T-cell (primary cell): ENCODE measurements around the gene RER1. TPM values are rescaled to one million over a fixed set of nuclear protein-coding genes. Genes with fewer than 3 reads are reported as not detected.

Experiments used
- ATAC-seq, 4 experiments: fragments of 200-7000 bp in 3 of 4; fragments of 150-1000 bp in 1 of 4; cut with Tn5 transposase; replicated peaks in 1 of 4; 1 replicate in 3 of 4; 2 replicates in 1 of 4; pipeline ENCODE4 v1.10.0; 2021; ENCODE audit warnings: moderate library complexity in 3 of 4, mild to moderate bottlenecking in 2 of 4, moderate number of reproducible peaks in 1 of 4
- CTCF ChIA-PET, 2 donors: fragments of 300-600 bp; sonication (Branson Sonifier 250); formaldehyde crosslinking; loops; one replicate each; lab custom pipeline; 2022; ENCODE audit warnings: antibody characterized with exemption in 2 of 2; lab: Charles Lee
- POLR2A ChIA-PET, 2 donors: fragments of 300-600 bp; sonication (Branson Sonifier 250); formaldehyde crosslinking; loops; one replicate each; lab custom pipeline; 2022; ENCODE audit warnings: antibody characterized with exemption in 2 of 2; lab: Charles Lee
- DNase-seq, 35 experiments: peaks; one replicate each; pipeline versions ENCODE4 v3.0.0 to v3.0.0-alpha.2; 2013 to 2023
- H3K27ac ChIP-seq: one replicate; pipeline ENCODE4 v1.5.1; 2013; ENCODE audit warnings: low read length
- H3K27me3 ChIP-seq, 2 experiments: replicated peaks in 1 of 2; 1 replicate in 1 of 2; 2 replicates in 1 of 2; pipeline versions ENCODE4 v1.6.1 to v1.7.0; 2013; ENCODE audit warnings: low read length in 1 of 2, mixed read lengths in 1 of 2; ENCODE audit not compliant: control insufficient read depth in 2 of 2, insufficient read depth in 2 of 2; ENCODE audit errors: extremely low read depth in 1 of 2
- H3K36me3 ChIP-seq, 2 donors: 1 replicate in 1 of 2; 2 replicates in 1 of 2; pipeline versions ENCODE4 v1.6.1 to v1.7.0; 2013; ENCODE audit warnings: low read length in 1 of 2; ENCODE audit not compliant: control insufficient read depth in 2 of 2, insufficient read depth in 1 of 2; ENCODE audit errors: extremely low read depth in 1 of 2
- H3K4me1 ChIP-seq, 2 experiments: 1 replicate in 1 of 2; 2 replicates in 1 of 2; pipeline versions ENCODE4 v1.6.1 to v1.7.0; 2013; ENCODE audit warnings: low read length in 2 of 2, mixed read lengths in 1 of 2; ENCODE audit not compliant: insufficient read depth in 2 of 2, control insufficient read depth in 1 of 2; ENCODE audit errors: extremely low read depth in 1 of 2
- H3K4me3 ChIP-seq, 2 donors: 1 replicate in 1 of 2; 2 replicates in 1 of 2; pipeline versions ENCODE4 v1.5.1 to v1.7.0; 2013; ENCODE audit warnings: mild to moderate bottlenecking in 2 of 2, low read length in 1 of 2, moderate library complexity in 1 of 2; ENCODE audit not compliant: control insufficient read depth in 1 of 2; ENCODE audit errors: extremely low read depth in 1 of 2
- H3K9me3 ChIP-seq: 2 replicates; pipeline ENCODE4 v1.7.0; 2013
- H3K27ac Mint-ChIP-seq, 2 donors: one replicate each; pipeline ENCODE4 v1.8.0; 2020 to 2021; ENCODE audit warnings: mild to moderate bottlenecking in 2 of 2, mixed read lengths in 2 of 2
- H3K27me3 Mint-ChIP-seq, 2 donors: one replicate each; pipeline ENCODE4 v1.8.0; 2021 to 2022; ENCODE audit warnings: mixed read lengths in 2 of 2
- H3K36me3 Mint-ChIP-seq: one replicate; pipeline ENCODE4 v1.8.0; 2021; ENCODE audit warnings: mixed read lengths
- H3K4me1 Mint-ChIP-seq, 3 donors: one replicate each; pipeline ENCODE4 v1.8.0; 2020 to 2022; ENCODE audit warnings: mixed read lengths in 3 of 3, mild to moderate bottlenecking in 1 of 3
- H3K4me3 Mint-ChIP-seq, 3 donors: one replicate each; pipeline ENCODE4 v1.8.0; 2020 to 2022; ENCODE audit warnings: mild to moderate bottlenecking in 3 of 3, mixed read lengths in 3 of 3, moderate library complexity in 3 of 3
- H3K9me3 Mint-ChIP-seq, 3 donors: one replicate each; pipeline ENCODE4 v1.8.0; 2020 to 2022; ENCODE audit warnings: mixed read lengths in 3 of 3
- WGBS: methylation state at CpG from one replicate; pipeline ENCODE4 v1.1.5; 2013; ENCODE audit warnings: missing lambda C conversion rate; ENCODE audit not compliant: insufficient coverage; 5-methylcytosine and 5-hydroxymethylcytosine counted together
- total RNA-seq, 35 experiments: library from RNA in 6 of 35; stranded (reverse) in 6 of 35; fragments of 120-200 nt in 1 of 35; gene quantifications; one replicate each; pipeline versions ENCODE4 v1.2.1 to v1.2.4 and lab custom pipeline; 2013 to 2026

RER1 gene
- total RNA-seq, 5 donors from 2014 or later (not counting 1 experiment from before 2014, with no cell fraction given), result 84.3 to 129 (median 125) TPM

DNA sequence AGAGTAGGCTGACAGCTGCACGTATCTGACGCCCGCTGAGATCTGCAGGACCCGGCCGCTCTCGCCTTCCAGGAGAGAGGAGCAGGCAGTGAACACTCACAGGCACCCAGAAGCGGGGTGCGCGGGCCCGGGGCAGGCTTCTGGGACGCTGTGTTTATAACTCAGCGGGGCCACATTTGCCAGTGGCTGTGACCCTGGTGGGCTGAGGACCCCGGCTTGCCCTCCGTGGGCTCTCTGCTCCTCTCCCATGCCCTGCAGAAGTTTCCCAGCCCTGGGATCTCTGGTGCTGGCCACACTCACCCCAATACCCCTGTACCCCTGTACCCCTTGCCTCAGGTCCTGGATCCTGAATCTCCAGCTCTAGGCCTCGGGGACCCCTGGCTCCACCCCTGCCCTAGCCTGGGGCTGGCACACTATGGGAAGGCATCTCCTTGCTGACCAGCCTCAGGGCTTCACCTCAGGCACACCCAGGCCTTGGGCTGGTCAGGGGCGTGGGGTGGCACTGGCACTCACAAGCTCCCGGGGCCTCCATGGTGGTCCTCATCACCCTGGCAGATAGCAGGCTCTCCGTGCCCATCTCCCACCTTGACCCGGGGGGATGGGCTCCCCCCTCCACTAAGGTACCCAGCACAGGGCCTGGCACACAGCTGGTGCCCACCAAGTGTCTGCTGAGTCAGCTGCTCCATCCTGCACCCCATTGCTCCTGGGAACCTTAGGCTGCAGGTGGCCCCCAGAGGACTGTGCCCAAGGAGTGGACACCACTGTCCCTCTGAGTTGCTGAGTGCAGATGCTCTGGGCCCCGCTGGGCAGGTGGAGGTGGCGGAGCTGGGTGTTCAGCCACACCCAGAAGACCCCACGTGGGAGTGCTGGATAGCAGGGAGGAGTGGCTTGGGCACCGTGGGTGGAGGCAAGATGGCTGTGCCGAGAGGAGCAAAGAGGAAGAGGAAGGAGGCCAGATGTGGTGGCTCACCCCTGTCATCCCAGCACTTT is 32.7 kb upstream of the RER1 start:
- H3K27me3 Mint-ChIP-seq, result no peaks in the 10 kb centered on the region
- H3K4me1 Mint-ChIP-seq, result no peaks in the 10 kb centered on the region
- WGBS, result 83% methylated on average over 20 of the region's 24 CpGs
- no peak overlapping the region for H3K27ac Mint-ChIP-seq
- no peaks in the 10 kb centered on the region for H3K36me3 ChIP-seq
- no peak overlapping the region for H3K4me3 ChIP-seq
- ChIA-PET CTCF (no interaction called here), POLR2A (no interaction called here)
- no peak overlapping the region for H3K27ac ChIP-seq
- no peaks in the 10 kb centered on the region for H3K9me3 ChIP-seq
- no peak overlapping the region for H3K4me3 Mint-ChIP-seq
- H3K9me3 Mint-ChIP-seq, result peaks cover 2 to 9% (median 3%) of the 10 kb centered on the region in 3 donors
- H3K4me1 ChIP-seq, result no peaks in the 10 kb centered on the region
- H3K36me3 Mint-ChIP-seq, result peaks cover 3% of the 10 kb centered on the region
- ATAC-seq (no peak), DNase-seq (no peak)
- no peaks in the 10 kb centered on the region for H3K27me3 ChIP-seq

DNA sequence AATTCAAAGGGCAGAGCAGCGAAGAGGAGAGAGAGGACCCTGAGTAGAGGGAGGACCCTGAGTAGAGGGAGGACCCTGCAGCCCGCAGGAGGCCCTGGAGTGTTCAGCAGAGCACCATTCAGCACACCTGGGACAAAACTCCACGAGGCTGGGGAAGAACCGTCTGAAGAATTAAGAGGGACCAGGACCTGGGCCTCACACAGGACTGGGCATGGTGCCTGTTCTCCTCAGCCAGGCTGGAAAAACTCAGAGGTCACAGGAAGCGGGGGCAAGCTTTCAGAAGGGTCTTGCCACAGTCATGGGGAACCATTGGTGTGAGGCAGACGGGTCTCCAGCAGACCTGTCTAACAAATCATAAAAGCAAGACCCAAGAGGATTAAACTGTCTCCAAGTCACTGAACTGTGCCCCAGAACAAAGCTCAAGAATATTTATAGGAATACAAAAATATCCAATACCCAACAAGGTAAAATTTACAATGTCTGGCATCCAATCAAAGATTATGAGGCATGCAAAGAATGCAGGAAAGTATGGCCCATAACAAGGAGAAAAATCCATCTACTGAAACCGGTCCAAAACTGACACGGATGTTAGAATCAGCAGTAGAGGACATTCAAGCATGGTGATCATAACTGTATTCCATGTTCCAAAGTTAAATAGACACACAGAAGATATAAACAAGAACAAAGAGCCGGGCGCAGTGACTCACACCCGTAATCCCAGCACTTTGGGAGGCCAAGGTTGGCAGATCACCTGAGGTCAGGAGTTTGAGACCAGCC is 30.9 kb upstream of the RER1 start:
- Mint-ChIP-seq H3K4me3 (no peak overlapping the region), H3K27ac (no peak overlapping the region), H3K36me3 (peaks cover 4% of the 10 kb centered on the region), H3K4me1 (no peaks in the 10 kb centered on the region), H3K27me3 (no peaks in the 10 kb centered on the region), H3K9me3 (peaks cover 4 to 11% (median 5%) of the 10 kb centered on the region in 3 donors)
- ChIA-PET CTCF (no interaction called here), POLR2A (no interaction called here)
- H3K9me3 ChIP-seq, result no peaks in the 10 kb centered on the region
- WGBS, result 76% methylated on average over 7 of the region's 11 CpGs
- no peak overlapping the region for H3K4me3 ChIP-seq
- ATAC-seq (no peak), DNase-seq (no peak)
- H3K27me3 ChIP-seq, result no peaks in the 10 kb centered on the region
- no peak overlapping the region for H3K27ac ChIP-seq
- H3K36me3 ChIP-seq, result no peaks in the 10 kb centered on the region
- no peaks in the 10 kb centered on the region for H3K4me1 ChIP-seq

DNA sequence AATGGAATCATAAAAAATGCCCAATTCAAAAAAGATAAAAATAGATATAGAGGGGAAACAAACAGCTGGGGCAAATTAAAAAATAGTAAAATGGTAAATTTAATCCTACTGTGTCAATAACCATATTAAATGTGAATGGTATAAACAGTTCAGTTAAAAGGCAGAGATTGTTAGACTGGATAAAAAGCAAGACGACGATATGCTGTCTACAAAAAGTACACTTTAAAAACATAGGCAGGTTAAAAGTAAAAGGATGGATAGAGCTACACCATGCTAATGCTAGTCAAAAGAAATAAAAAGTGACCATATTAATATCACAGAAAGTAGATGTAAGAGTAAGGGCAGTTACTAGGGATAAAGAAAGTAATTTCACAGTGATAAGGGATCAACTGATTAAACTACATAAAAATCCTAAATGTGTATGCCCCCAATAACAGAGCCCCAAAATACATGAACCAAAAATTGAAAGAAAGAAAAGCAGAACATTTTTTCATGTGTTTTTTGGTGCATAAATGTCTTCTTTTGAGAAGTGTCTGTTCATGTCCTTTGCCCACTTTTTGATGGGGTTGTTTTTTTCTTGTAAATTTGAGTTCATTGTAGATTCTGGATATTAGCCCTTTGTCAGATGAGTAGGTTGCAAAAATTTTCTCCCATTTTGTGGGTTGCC is 27.7 kb upstream of the RER1 start:
- DNase-seq (no peak), ATAC-seq (no peak)
- Mint-ChIP-seq H3K4me1 (no peaks in the 10 kb centered on the region), H3K27ac (no peak overlapping the region), H3K9me3 (peaks cover 4 to 11% (median 5%) of the 10 kb centered on the region in 3 donors), H3K27me3 (no peaks in the 10 kb centered on the region), H3K36me3 (peaks cover 4% of the 10 kb centered on the region), H3K4me3 (no peak overlapping the region)
- no peaks in the 10 kb centered on the region for H3K36me3 ChIP-seq
- WGBS, result no CpG with 5 or more reads among the region's 2 CpGs
- no peaks in the 10 kb centered on the region for H3K4me1 ChIP-seq
- ChIA-PET POLR2A (no interaction called here), CTCF (no interaction called here)
- no peaks in the 10 kb centered on the region for H3K9me3 ChIP-seq
- no peaks in the 10 kb centered on the region for H3K27me3 ChIP-seq
- no peak overlapping the region for H3K27ac ChIP-seq
- no peak overlapping the region for H3K4me3 ChIP-seq

DNA sequence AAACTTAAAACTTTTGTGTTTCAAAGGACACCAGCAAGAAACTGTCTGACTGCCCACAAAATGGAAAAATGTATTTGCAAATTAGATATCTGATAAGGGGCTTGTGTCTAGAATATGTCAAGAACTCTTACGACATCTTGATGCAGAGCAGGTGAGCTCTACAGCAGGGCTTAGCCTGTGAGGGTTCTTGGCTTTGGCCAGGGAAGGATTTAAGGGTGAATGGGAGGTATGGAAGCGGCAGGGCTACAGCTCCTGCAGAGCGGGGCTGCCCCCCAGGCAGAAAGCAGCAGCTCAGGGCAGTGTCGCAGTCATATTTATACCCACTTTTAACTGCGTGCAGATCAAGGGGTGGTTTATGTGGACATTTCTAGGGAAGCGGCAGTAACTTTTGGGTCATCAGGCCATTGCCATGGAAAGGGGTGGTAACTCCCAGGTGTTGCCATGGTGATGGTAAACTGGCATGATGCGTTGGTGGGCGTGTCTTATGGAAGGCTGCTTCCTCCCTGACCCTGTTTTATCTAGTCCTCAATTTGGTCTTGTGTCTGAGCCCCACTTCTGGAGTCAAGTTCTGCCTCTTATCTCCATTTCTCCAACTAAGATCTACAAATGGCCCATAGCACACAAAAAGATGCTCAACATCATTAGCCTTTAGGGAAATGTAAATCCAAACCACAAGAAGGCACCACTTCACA is 23.4 kb upstream of the RER1 start:
- CTCF ChIA-PET, result no interaction called here
- H3K27ac Mint-ChIP-seq, result no peak overlapping the region

DNA sequence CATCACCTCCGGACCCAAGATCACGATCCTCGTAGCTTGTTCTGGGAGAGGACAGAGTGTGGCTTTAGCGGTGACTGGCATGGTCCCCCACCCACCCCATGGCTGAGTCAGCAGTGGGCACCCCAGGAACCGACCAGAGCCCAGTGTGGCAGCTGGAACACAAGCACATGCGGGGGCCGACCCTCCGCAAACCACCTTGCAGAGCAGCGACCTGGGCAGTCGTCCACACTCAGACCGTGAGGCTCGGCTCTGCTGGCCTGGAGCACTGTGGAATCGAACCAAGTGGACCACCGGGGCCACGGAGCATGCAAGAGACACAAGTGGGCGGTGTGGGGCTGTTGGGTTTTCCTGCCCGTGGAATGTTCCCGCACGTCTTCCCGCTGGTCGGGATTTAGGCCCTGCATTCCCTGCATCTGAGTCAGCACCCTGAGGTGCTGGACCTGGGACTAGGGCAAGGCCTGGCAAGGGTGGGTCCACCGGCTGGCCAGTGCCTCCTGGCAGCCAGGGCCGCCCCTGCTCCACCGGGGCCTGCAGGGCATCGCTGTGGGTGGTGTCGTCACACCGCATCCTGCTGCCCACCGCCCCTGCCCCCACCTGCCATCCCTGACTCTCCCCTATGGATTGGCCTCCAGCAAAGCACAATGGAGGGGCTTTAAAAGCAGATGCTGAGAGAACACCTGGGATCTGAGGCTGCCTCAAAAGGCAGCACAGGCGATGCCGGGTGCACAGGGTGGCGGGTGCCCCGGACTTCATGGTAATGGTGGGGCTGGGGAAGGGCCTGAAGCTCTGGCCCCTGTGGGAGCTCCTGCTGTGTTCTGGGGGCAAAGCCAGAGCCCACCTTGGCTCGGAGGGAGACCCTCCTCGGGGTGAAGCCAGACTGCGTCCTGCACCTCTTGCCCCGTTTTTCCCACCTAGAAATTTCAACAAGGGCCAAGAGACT is 18.8 kb upstream of the RER1 start:
- Mint-ChIP-seq H3K27ac (no peak overlapping the region), H3K27me3 (no peaks in the 10 kb centered on the region), H3K9me3 (no peaks in the 10 kb centered on the region), H3K36me3 (peaks cover 5% of the 10 kb centered on the region), H3K4me3 (no peak overlapping the region), H3K4me1 (no peaks in the 10 kb centered on the region)
- DNase-seq, result no peak
- Histone ChIP-seq H3K9me3 (no peaks in the 10 kb centered on the region), H3K4me1 (no peaks in the 10 kb centered on the region), H3K4me3 (no peak overlapping the region), H3K36me3 (no peaks in the 10 kb centered on the region), H3K27ac (no peak overlapping the region), H3K27me3 (peaks cover 0 to 15% of the 10 kb centered on the region in 2 experiments)
- ChIA-PET CTCF (no interaction called here), POLR2A (no interaction called here)
- no peak for ATAC-seq
- WGBS, result 91% methylated on average over 22 of the region's 36 CpGs

More for the DNA sequence above, 23.4 kb upstream of the RER1 start:
- no peaks in the 10 kb centered on the region for H3K9me3 ChIP-seq
- no peak for DNase-seq
- H3K4me1 Mint-ChIP-seq, result no peaks in the 10 kb centered on the region
- ATAC-seq, result no peak
- H3K36me3 Mint-ChIP-seq, result peaks cover 9% of the 10 kb centered on the region
- no peaks in the 10 kb centered on the region for H3K36me3 ChIP-seq
- no peaks in the 10 kb centered on the region for H3K27me3 ChIP-seq
- no peaks in the 10 kb centered on the region for H3K27me3 Mint-ChIP-seq
- 89% methylated on average over 2 of the region's 8 CpGs for WGBS
- H3K4me1 ChIP-seq, result no peaks in the 10 kb centered on the region
- POLR2A ChIA-PET, result no interaction called here
- H3K9me3 Mint-ChIP-seq, result peaks cover 4 to 9% (median 5%) of the 10 kb centered on the region in 3 donors
- H3K4me3 Mint-ChIP-seq, result no peak overlapping the region
- H3K27ac ChIP-seq, result no peak overlapping the region
- no peak overlapping the region for H3K4me3 ChIP-seq
